ENCODE results near the gene STOX1. TPM values are rescaled to one million over a fixed set of nuclear protein-coding genes. Genes with fewer than 3 reads are reported as not detected.

Gene STOX1
- polyA plus RNA-seq, 1 donor = 9.1 TPM

Other genes starting within 250 kb of the STOX1 start
- 254 TPM for gene CCAR1, start 106.3 kb upstream of the STOX1 start, polyA plus RNA-seq (ENCODE audit: insufficient read length)
- 68.4 TPM for gene DDX50, start 73.8 kb downstream of the STOX1 start, polyA plus RNA-seq (ENCODE audit: insufficient read length)
- 61.4 TPM for gene DDX21, start 128.6 kb downstream of the STOX1 start, polyA plus RNA-seq (ENCODE audit: insufficient read length)
- gene KIFBP, start 161.3 kb downstream of the STOX1 start, polyA plus RNA-seq (ENCODE audit: insufficient read length) = 41.6 TPM